K562 (cell line): ENCODE data around the gene NDRG3. TPM values are rescaled to one million over a fixed set of nuclear protein-coding genes. Genes with fewer than 3 reads are reported as not detected.

Experiments
- BCOR ChIP-seq: fragments of 450-650 bp; IDR thresholded peaks from 2 replicates; pipeline ENCODE4 v1.6.1; 2016
- CBX1 ChIP-seq: sonication (generic); IDR thresholded peaks from 2 replicates; pipeline ENCODE4 v1.6.1; 2016; ENCODE audit warnings: antibody characterized with exemption, low read depth, mild to moderate bottlenecking
- CCAR2 ChIP-seq: fragments of 200-400 bp; formaldehyde crosslinking; IDR thresholded peaks from 2 replicates; pipeline ENCODE4 v1.6.1; 2017; ENCODE audit warnings: mild to moderate bottlenecking, low read depth, low read length
- DDX20 ChIP-seq: fragments of 450-650 bp; IDR thresholded peaks from 2 replicates; pipeline ENCODE4 v1.6.1; 2016; ENCODE audit warnings: missing genetic modification characterization, low read depth, mild to moderate bottlenecking, missing compliant biosample characterization, moderate library complexity
- FIP1L1 ChIP-seq: fragments of 200-400 bp; formaldehyde crosslinking; IDR thresholded peaks from 2 replicates; pipeline ENCODE4 v1.6.1; 2018; ENCODE audit warnings: mild to moderate bottlenecking, low read depth, low read length; ENCODE audit not compliant: poor library complexity, severe bottlenecking
- GTF2F1 ChIP-seq: IDR thresholded peaks from 2 replicates; pipeline ENCODE4 v1.6.1; 2011; ENCODE audit warnings: low read depth, low read length, improper control_type of control experiment
- HNRNPK ChIP-seq: fragments of 200-400 bp; formaldehyde crosslinking; IDR thresholded peaks from one replicate; pipeline ENCODE4 v1.6.1; 2018; ENCODE audit warnings: mild to moderate bottlenecking, low read depth, low read length; ENCODE audit not compliant: poor library complexity, severe bottlenecking
- MEIS2 ChIP-seq: fragments of 450-650 bp; IDR thresholded peaks from 2 replicates; pipeline ENCODE4 v1.6.1; 2014; ENCODE audit warnings: mild to moderate bottlenecking; ENCODE audit not compliant: partially characterized antibody
- MYNN ChIP-seq, 2 experiments: sonication (generic); formaldehyde crosslinking in 1 of 2; IDR thresholded peaks; 2 replicates each; pipeline versions ENCODE4 v1.5.0 to v1.6.1; 2016 to 2020; ENCODE audit warnings: antibody characterized with exemption in 1 of 2, missing genetic modification reagents in 1 of 2
- NONO ChIP-seq, 2 experiments: fragments of 200-400 bp in 1 of 2; fragments of 450-650 bp in 1 of 2; formaldehyde crosslinking in 1 of 2; IDR thresholded peaks; 2 replicates each; pipeline ENCODE4 v1.6.1; 2017; ENCODE audit warnings: low read depth in 2 of 2, mild to moderate bottlenecking in 2 of 2, moderate library complexity in 2 of 2, low read length in 1 of 2
- RAD21 ChIP-seq, 2 experiments: fragments of 250-450 bp in 1 of 2; fragments of 450-650 bp in 1 of 2; sonication (Bioruptor Pico) in 1 of 2; formaldehyde crosslinking in 1 of 2; IDR thresholded peaks in 1 of 2; conservative IDR thresholded peaks in 1 of 2; 2 replicates each; pipeline versions ENCODE4 v1.4.0 to v1.8.0; 2020 to 2022; ENCODE audit warnings: mild to moderate bottlenecking in 2 of 2, moderate library complexity in 1 of 2
- RFX1 ChIP-seq: fragments of 450-650 bp; IDR thresholded peaks from 2 replicates; pipeline ENCODE4 v1.6.1; 2016; ENCODE audit warnings: mild to moderate bottlenecking, moderate library complexity
- SETDB1 ChIP-seq: IDR thresholded peaks from one replicate; pipeline ENCODE4 v1.6.1; 2012; ENCODE audit warnings: low read length, control low read depth, inconsistent platforms
- ZNF133 ChIP-seq: fragments of 250-450 bp; sonication (Bioruptor Pico); IDR thresholded peaks from 2 replicates; pipeline ENCODE4 v1.4.0; 2020; ENCODE audit warnings: mild to moderate bottlenecking
- ZNF143 ChIP-seq: sonication (generic); formaldehyde crosslinking; IDR thresholded peaks from 2 replicates; pipeline ENCODE4 v1.9.0; 2022; ENCODE audit warnings: mild to moderate bottlenecking, missing genetic modification reagents
- ZNF174 ChIP-seq: fragments of 250-450 bp; sonication (Bioruptor Pico); IDR thresholded peaks from 2 replicates; pipeline ENCODE4 v1.4.0; 2020; ENCODE audit warnings: mild to moderate bottlenecking
- ZNF263 ChIP-seq: sonication (generic); formaldehyde crosslinking; IDR thresholded peaks from 2 replicates; pipeline ENCODE4 v1.8.0; 2022; ENCODE audit warnings: mild to moderate bottlenecking, missing genetic modification reagents, borderline replicate concordance
- polyA plus RNA-seq, 8 experiments: library from polyadenylated mRNA; depleted of rRNA in 4 of 8; stranded (reverse) in 5 of 8; unstranded in 3 of 8; fragments of >200 nt; fragmentation: Nextera tagmentation in 2 of 8; fragmentation: Illumina TruSeq in 1 of 8; extraction: Ambion mirVana in 2 of 8; extraction: Trizol in 1 of 8; gene quantifications; 2 replicates each; pipeline versions ENCODE4 v1.2.1 to v1.2.3, GENCODE V29; 2011 to 2014; ENCODE audit warnings: inconsistent platforms in 1 of 8, missing spikeins in 1 of 8
- total RNA-seq, 7 experiments: library from RNA; depleted of rRNA in 6 of 7; stranded (reverse); fragments of >200 nt in 6 of 7; fragmentation: Illumina TruSeq in 2 of 7; extraction: Trizol in 2 of 7; gene quantifications; 2 replicates each; pipeline versions ENCODE4 v1.2.1 to v1.2.3, GENCODE V29; 2011 to 2021; ENCODE audit warnings: low replicate concordance in 1 of 7
- TF ChIP-seq, protein P1 (sequence below), 2 experiments: fragments of 450-650 bp; IDR thresholded peaks; 2 replicates each; pipeline ENCODE4 v1.6.1; 2016; ENCODE audit warnings: mild to moderate bottlenecking in 2 of 2, borderline replicate concordance in 1 of 2, low read depth in 1 of 2, moderate library complexity in 1 of 2
- TF ChIP-seq, protein P2 (sequence below): sonication (generic); formaldehyde crosslinking; IDR thresholded peaks from 2 replicates; pipeline ENCODE4 v1.9.0; 2022; ENCODE audit warnings: mild to moderate bottlenecking, missing genetic modification reagents

NDRG3 gene
- total and polyA plus RNA-seq, 9 of the 15 experiments (the other 6 are each of a cell fraction or from before 2014, with no cell fraction given): 14.6 to 39.4 (median 24.4) TPM

DNA sequence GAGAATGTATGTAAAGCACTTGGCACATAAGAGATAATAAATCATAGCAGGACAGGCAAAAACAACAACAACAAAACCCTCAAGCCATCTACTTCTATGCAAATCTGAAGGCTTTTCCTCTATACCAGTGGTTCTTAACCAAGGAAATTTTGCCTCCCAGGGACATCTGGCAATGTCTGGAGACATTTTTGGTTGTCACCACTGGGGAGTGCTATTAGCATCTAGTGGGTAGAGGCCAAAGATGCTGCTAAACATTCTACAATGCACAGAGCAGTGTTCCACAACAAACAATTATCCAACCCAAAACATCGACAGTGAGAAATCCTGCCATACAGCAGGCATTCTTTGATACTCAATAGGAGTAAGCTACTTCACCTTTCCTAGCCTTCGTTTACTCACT lies 28.2 kb downstream of the NDRG3 start (continued):
- TF ChIP-seq, protein P1, sequence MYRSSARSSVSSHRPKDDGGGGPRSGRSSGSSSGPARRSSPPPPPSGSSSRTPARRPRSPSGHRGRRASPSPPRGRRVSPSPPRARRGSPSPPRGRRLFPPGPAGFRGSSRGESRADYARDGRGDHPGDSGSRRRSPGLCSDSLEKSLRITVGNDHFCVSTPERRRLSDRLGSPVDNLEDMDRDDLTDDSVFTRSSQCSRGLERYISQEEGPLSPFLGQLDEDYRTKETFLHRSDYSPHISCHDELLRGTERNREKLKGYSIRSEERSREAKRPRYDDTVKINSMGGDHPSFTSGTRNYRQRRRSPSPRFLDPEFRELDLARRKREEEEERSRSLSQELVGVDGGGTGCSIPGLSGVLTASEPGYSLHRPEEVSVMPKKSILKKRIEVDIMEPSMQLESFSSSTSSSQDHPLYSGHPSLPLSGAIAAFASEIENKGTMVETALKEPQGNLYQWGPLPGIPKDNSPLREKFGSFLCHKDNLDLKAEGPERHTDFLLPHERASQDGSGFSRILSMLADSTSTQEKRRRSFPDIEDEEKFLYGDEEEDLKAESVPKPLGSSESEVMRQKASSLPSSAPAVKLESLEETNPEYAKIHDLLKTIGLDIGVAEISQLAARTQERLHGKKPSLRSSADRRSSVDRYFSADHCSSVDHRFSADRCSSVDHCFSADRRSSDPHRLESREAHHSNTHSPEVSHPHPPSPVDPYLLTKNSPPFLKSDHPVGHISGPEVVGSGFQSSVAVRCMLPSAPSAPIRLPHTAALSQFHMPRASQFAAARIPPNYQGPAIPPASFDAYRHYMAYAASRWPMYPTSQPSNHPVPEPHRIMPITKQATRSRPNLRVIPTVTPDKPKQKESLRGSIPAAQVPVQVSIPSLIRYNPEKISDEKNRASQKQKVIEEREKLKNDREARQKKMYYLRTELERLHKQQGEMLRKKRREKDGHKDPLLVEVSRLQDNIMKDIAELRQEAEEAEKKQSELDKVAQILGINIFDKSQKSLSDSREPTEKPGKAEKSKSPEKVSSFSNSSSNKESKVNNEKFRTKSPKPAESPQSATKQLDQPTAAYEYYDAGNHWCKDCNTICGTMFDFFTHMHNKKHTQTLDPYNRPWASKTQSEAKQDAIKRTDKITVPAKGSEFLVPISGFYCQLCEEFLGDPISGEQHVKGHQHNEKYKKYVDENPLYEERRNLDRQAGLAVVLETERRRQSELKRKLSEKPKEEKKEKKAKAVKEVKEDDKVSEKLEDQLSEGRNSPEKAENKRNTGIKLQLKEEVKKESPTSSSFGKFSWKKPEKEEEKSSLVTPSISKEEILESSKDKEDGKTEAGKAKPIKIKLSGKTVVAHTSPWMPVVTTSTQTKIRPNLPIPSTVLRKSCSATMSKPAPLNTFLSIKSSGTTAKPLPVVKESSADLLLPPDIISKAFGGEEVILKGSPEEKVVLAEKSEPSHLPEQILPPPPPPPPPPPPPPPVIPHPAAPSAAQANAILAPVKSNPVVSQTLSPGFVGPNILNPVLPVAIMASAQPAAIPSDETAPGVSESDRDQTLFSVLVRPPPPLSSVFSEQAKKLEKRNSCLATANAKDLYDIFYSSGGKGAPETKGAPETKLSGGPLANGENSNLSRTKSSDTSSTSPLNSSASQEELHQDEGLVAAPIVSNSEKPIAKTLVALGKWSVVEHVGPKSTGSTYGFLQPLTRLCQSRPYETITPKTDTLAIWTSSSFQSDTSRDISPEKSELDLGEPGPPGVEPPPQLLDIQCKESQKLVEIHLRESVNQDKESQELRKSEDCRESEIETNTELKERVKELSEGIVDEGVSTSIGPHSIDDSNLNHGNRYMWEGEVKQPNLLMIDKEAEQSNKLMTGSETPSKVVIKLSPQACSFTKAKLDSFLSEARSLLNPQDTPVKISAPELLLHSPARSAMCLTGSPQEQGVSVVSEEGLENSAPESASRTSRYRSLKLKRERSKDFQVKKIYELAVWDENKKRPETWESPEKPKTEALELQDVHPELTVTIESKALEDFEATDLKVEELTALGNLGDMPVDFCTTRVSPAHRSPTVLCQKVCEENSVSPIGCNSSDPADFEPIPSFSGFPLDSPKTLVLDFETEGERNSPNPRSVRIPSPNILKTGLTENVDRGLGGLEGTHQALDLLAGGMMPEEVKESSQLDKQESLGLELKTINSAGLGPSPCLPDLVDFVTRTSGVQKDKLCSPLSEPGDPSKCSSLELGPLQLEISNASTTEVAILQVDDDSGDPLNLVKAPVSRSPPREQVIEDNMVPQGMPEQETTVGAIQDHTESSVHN (IDR thresholded peaks at IDR 0.05; ENCODE audit: borderline replicate concordance in 1 of 2, low read depth in 1 of 2): no peak
- TF ChIP-seq ZNF143 (CRISPR knock-in tag): no peak
- TF ChIP-seq BCOR: no peak
- no peak for TF ChIP-seq ZNF133 (CRISPR knock-in tag)
- TF ChIP-seq CCAR2: no peak
- TF ChIP-seq MYNN (IDR thresholded peaks at IDR 0.05): no peak
- TF ChIP-seq MYNN (CRISPR knock-in tag; IDR thresholded peaks at IDR 0.05): no peak
- TF ChIP-seq DDX20 (tag): no peak
- no peak for TF ChIP-seq ZNF174 (CRISPR knock-in tag)
- peak; percentile 50 to 73 for TF ChIP-seq RAD21 (CRISPR knock-in tag; conservative IDR thresholded peaks at IDR 0.05 in 1 of 2, IDR thresholded peaks at IDR 0.05 in 1 of 2)
- no peak for TF ChIP-seq HNRNPK
- no peak for TF ChIP-seq SETDB1
- TF ChIP-seq MEIS2: peak; percentile 5
- TF ChIP-seq CBX1: no peak
- no peak for TF ChIP-seq FIP1L1
- TF ChIP-seq RFX1: no peak
- TF ChIP-seq, protein P2, sequence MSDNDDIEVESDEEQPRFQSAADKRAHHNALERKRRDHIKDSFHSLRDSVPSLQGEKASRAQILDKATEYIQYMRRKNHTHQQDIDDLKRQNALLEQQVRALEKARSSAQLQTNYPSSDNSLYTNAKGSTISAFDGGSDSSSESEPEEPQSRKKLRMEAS (CRISPR knock-in tag): no peak
- no peak for TF ChIP-seq GTF2F1
- TF ChIP-seq NONO (IDR thresholded peaks at IDR 0.05; ENCODE audit: low read depth in 2 of 2, low read length in 1 of 2): no peak
- TF ChIP-seq ZNF263 (CRISPR knock-in tag): no peak
